ENCODE data around the gene DLG2.

DLG2 gene

GRCh38 chr11:84865791-84866535, 761.2 kb downstream of the DLG2 start:
- TF ChIP-seq GABPA (IDR thresholded peaks at IDR 0.05; ENCODE audit: low read depth) (no peak), REST (IDR thresholded peaks at IDR 0.05; ENCODE audit: insufficient replicate concordance, low read depth) (no peak), SPI1 (IDR thresholded peaks at IDR 0.05; ENCODE audit: borderline replicate concordance, low read depth) (no peak), CTCF (IDR thresholded peaks at IDR 0.05; ENCODE audit: insufficient read depth, low read length) (no peak), POLR2AphosphoS5 (IDR thresholded peaks at IDR 0.05; ENCODE audit: low read depth) (no peak)
- no peak overlapping the region for H3K4me3 ChIP-seq (replicated peaks; ENCODE audit: insufficient read depth, low read length)
- H3K27ac ChIP-seq (replicated peaks) = no peak overlapping the region
- no peak for DNase-seq (ENCODE audit: low read depth in 1 of 2, low spot score in 1 of 2)
- no peaks in the 10 kb centered on the region for H3K27me3 ChIP-seq (ENCODE audit: insufficient read depth, poor library complexity, severe bottlenecking)

GRCh38 chr11:84865257-84865656, 761.9 kb downstream of the DLG2 start:
- H3K27me3 ChIP-seq (ENCODE audit: insufficient read depth, poor library complexity, severe bottlenecking) = no peaks in the 10 kb centered on the region
- no peak overlapping the region for H3K4me3 ChIP-seq (replicated peaks; ENCODE audit: insufficient read depth, low read length)
- TF ChIP-seq SPI1 (IDR thresholded peaks at IDR 0.05; ENCODE audit: borderline replicate concordance, low read depth) = no peak
- no peak for TF ChIP-seq GABPA (IDR thresholded peaks at IDR 0.05; ENCODE audit: low read depth)
- no peak for TF ChIP-seq REST (IDR thresholded peaks at IDR 0.05; ENCODE audit: insufficient replicate concordance, low read depth)
- TF ChIP-seq POLR2AphosphoS5 (IDR thresholded peaks at IDR 0.05; ENCODE audit: low read depth) = no peak
- no peak for TF ChIP-seq CTCF (IDR thresholded peaks at IDR 0.05; ENCODE audit: insufficient read depth, low read length)
- no peak for DNase-seq (ENCODE audit: low read depth in 1 of 2, low spot score in 1 of 2)
- H3K27ac ChIP-seq (replicated peaks) = no peak overlapping the region

GRCh38 chr11:84857746-84858145, 769.4 kb downstream of the DLG2 start:
- no peak for DNase-seq (ENCODE audit: low read depth in 1 of 2, low spot score in 1 of 2)
- Histone ChIP-seq H3K27me3 (ENCODE audit: insufficient read depth, poor library complexity, severe bottlenecking) (no peaks in the 10 kb centered on the region), H3K4me3 (replicated peaks; ENCODE audit: insufficient read depth, low read length) (no peak overlapping the region), H3K27ac (replicated peaks) (no peak overlapping the region)
- TF ChIP-seq CTCF (IDR thresholded peaks at IDR 0.05; ENCODE audit: insufficient read depth, low read length) = no peak
- TF ChIP-seq REST (IDR thresholded peaks at IDR 0.05; ENCODE audit: insufficient replicate concordance, low read depth) = no peak
- no peak for TF ChIP-seq GABPA (IDR thresholded peaks at IDR 0.05; ENCODE audit: low read depth)
- TF ChIP-seq SPI1 (IDR thresholded peaks at IDR 0.05; ENCODE audit: borderline replicate concordance, low read depth) = no peak
- TF ChIP-seq POLR2AphosphoS5 (IDR thresholded peaks at IDR 0.05; ENCODE audit: low read depth) = no peak
